NCI-H1105 treated with DMSO at 0.1 percent for 48 hours (cell line): ENCODE results near the gene CACNA2D3.
"Not testable (repeated sequence)": the region's sequence is repeated elsewhere in the genome, so short reads cannot be mapped to it uniquely, and the experiment has no call there.

Experiments
- DNase-seq: peaks from one replicate; lab custom pipeline; 2025; lab: John Stamatoyannopoulos, UW

CACNA2D3 gene

DNA sequence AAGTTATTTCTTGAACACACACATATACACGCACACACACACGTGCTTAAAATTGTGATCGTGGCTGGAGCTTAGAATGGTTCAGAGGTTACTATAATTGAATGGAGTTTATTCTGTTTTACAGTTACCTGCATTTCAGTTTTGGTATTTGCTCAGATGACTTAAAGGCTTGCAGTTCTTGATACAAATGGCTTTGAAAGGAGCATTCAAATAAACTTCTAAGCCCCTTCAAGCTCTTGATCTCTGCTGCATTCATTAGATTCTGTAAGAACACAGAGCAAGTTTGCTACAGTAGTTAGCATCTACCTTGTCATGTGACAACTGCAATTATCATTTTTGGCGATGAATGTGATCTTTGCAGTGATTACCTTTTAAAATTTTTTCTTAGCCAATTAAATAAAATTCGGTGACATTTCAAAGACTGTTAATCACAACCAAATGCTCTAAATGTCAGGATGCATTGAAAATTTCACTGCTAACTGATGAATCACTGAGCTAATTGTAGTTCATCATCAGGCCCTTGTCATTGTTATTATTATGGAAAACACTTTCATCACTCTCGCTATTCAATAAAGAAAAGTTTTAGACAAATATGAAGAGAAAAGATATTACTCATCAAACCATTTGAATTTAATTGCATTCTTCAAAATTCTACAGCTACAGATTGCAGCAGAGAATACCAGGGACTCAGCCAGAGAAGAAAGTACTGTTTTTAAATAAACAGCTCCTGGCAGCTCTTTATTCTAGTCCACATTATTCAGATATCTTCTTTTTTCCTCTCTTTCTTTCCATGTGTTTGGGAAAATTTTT lies 509.4 kb downstream of the CACNA2D3 start:
- DNase-seq = no peak

DNA sequence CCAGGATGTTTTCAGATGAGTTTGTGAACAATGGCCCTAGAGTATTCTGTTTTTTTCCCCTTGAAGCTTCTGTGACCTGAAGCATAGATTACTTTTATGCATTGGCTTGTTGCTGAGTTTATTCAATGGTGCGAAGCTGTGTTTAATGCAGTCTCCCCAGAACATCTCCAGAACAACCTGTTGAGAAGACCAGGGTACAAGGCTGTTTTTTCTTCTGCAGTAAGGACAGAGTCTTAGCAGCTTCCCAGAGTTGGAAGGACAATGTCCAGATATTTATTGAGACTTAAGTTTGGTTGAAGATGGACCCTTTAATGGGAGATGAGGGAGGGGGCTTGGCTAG lies 509.9 kb downstream of the CACNA2D3 start:
- DNase-seq = no peak

DNA sequence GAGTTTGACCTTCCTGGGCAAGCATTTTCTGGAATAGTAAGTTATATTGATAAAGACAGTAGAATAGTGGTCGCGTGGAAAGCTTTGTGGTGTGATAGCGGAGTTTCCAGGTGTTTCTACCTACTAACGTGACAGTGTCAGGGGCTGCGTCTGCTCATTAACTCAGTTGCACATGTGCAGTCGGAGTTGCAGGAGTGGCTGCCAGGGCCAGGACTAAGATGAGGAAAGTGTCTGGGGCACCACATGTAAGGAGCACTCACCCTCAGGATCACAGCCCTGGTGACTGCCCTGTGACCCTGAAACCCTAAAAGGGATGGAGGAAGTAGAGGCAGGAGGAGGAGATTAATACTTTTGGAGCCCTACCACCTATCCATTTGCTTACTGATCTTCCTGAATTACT lies 510.5 kb downstream of the CACNA2D3 start:
- DNase-seq = no peak

DNA sequence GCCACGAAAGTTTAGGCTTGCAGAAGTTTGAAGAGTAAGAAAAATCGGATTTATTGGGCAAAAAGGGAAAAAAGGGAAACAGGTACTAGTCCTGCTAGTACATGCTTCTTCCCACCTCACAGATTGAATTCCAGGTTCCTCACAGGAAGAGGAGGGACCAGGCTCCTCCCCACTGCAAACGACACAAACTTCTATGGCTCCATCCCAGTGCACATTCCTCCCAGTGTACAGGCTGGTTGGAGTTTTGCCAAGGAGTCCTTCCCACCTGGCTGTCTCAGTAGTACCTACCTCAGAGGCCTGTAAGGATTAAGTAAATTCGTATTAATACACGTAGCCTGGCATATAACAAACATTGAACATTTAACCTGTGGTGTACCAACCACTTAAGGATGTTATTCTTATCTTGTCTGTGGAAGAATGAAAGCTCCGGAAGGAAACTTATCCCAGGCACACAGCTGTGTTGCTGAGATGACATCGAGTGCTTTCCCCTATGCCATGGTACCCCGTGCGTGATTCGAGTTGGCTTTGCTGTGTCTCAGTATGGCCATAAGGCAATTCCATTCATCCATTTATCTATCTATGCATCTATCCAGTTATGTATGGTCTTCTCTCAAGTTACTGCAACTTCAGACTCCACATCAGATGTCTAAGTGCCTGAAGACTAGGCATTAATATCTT lies 511.2 kb downstream of the CACNA2D3 start:
- DNase-seq = no peak

DNA sequence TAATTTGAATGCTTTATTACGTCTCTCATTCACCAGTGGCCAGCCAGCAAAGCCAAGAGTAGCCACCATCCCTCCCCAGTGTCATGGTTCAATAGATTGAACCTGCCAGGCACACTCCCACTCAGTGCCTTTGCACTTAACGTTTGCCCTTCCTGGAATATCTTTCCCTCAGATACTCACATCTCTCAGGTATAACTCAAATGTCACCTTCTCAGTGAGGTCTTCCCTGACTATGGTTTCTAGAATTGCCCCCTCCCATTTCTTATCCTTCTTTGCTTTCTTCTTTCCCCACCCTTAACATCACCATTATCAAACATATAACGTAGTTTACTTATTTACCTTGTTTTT lies 511.7 kb downstream of the CACNA2D3 start:
- DNase-seq = no peak

DNA sequence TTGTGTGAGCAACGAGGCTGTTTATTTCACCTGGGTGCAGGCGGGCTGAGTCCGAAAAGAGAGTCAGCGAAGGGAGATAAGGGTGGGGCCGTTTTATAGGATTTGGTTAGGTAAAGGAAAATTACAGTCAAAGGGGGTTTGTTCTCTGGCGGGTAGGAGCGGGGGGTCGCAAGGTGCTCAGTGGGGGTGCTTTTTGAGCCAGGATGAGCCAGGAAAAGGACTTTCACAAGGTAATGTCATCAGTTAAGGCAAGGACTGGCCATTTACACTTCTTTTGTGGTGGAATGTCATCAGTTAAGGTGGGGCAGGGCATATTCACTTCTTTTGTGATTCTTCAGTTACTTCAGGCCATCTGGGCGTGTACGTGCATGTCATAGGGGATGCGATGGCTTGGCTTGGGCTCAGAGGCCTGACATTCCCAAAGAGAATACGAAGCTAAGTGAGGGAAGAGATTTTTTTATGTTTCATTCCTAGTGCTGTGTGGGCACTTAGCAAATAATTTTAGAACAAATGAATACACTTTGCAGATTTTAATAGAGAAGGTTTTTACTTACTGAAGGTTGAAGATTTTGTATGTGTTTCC lies 517.5 kb downstream of the CACNA2D3 start:
- not testable (repeated sequence) for DNase-seq

DNA sequence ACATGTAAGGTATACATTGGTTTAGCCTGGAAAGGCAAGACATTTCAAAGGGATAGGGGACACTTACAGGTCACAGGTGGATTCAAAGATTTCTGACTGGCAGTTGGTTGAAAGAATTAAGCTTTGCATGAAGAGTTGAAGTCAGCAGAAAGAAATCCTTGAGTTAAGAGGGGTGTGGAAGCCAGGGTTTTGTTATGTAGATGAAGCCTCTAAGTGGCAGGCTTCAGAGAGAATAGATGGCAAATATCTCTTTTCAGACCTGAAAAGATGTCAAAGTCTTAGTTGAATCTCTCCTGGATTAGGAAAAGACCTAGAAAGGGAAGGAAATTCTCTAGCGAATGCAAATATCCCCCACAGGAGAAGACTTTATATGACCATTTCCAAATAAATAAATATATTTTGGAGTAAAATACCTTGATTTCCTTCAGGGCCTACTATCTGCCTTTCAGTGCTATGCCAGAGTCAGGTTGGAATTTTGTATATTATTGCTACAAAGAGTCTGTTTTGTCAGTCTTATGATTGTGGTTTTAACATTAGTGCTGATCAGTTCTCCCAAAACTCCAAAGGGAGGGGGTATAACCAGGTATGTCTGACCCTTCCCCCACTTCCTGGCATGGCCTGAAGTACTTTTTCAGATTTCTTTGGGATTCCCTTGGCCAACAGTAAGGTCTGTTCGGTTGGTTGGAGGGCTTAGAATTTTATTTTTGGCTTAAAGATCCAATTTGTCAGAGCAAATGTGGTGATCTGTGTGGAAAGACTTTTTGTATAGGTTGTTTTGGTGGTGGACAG lies 519.1 kb downstream of the CACNA2D3 start:
- DNase-seq = no peak

DNA sequence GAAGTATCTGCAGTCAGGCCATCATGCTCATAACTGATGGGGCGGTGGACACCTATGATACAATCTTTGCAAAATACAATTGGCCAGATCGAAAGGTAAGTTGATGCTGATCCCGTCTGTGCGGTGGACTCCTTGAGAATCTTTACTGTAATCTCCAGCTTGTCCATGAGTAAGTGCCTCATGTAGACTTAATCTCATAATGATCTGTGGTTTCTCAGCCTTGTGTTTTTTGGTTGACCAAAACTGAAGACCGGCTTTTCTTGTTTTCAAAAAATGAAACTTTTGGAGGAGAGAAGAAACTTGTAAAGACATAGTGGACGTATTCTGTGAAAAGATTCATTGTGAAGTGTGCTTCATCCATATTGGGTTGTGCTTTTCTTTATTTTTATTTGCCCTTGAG lies 519.8 kb downstream of the CACNA2D3 start:
- DNase-seq = no peak

DNA sequence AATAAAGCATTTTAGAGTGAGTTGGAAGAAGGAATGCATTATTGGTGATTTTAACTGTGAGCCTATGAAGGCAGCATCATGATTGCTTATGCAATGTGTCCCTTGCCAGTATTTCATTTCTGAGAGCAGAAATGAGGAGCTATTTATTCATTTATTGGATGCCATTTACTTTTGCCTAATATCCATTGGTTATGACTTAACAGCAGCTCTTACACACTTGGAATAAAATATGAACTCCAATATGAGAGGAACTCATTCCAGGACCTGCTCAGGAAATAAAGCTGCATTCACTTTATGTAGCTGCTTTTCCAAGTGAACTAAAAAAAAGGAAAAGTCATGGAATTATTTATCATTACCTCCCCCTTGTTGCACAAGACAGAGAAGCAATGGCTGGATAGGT lies 525.4 kb downstream of the CACNA2D3 start:
- DNase-seq = no peak

DNA sequence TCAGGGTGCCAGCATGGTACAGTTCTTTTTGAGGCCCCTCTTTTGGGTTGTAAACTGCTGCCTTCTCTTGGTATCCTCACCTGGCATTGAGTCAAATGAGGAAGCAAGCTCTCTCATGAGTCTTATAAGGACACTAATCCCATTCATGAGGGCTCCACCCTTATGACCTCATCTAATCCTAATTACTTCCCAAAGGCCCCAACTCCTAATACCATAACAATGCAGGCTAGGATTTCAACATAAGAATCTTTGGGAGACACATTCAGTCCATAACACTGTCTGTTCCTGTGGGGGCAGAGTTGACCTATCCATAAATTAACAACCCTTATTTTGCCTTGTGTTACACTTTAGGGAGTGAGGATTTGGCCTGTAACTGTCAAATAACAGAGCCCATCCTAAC lies 527.2 kb downstream of the CACNA2D3 start:
- no peak for DNase-seq

DNA sequence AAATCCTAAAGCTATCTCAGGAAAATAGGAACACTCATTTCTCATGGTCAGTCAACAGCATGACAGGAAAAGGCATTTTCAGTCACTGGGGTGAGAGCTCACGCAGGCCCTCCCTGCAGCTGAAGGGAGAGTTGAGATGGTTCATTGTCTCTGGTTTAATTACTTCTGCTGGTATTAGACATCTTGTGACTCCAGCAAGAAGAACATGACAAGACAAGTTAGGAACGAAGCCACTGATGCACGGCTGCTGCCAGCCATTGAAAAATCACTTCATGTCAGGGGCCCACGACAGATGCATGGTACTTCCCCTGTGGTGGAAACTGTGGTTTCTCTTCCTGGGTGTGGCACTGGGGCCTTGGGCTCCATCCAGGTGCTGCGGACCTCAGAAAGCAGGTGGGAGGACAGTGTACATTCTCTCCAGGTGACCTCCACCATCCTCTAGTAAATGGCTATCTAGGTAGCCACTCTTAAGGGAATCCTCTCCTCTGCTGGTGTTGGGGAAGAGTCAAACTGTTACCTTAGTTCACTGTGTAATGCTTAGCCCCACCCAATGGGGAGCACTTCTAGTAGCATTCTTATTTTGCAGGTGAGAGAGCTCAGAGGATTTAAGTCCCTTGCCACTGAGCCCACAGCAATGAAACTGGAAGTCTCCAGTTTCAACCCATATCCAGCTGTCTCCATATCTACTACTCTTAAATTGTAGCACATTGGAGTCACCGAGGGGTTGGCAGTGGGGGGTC lies 531.3 kb downstream of the CACNA2D3 start:
- no peak for DNase-seq

DNA sequence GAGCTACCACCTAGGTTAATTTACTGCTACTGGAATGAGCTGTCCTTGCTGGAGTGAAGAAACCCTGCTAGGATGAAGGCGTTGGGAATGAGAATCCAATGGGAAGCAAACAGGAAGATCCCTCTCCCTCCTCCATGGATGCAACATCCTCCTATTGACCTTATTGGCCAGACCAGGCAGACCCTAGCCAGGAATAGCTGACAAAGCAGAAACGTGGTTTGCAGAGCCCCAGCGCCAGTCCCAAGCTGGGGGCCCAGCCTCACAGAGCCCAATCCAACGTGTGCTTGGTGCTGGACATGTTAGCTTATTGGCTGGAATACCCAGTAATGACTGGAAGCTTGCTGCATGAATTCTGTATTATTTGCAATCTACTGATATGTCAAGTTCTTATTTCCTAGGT lies 532.4 kb downstream of the CACNA2D3 start:
- DNase-seq = no peak

DNA sequence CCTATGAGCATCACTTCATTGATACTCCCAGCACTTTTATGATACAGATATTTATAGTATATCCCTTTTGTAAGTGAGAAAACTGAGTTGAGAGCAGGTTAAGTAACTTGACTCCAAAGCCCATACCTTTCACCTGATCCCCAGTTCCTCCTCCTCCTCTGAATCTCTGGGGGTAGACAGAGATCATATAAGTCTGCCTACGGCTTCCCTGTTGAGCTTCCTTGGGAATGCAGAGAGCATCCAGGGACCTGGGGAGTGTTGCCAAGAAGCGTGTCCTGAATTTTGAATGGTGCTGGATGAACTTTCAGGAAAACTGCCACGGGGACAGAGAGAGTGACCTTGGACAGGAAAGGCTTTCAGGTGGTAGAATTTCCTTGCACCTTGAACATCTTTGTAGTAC lies 537.0 kb downstream of the CACNA2D3 start:
- DNase-seq = no peak

DNA sequence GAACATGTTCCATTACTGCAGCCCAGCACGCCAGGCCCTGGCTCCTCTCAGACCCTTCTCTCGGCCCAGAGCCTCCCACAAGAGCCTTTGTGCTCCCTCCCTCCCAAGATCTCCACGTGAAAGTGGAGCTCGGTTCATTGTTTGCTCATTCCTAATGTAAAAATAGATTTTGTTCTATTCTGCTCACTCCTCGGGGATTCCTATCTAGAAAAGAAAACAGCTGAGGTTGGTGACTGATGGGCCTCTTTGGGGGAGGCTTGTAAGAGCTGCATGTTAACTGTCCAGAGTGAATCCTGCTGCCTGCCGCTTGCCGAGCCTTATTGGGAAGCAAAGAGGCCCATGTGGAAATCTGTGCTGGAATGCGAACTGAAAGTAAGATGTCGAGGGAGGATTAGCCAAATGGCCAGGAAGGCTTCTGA lies 538.4 kb downstream of the CACNA2D3 start:
- DNase-seq = no peak

DNA sequence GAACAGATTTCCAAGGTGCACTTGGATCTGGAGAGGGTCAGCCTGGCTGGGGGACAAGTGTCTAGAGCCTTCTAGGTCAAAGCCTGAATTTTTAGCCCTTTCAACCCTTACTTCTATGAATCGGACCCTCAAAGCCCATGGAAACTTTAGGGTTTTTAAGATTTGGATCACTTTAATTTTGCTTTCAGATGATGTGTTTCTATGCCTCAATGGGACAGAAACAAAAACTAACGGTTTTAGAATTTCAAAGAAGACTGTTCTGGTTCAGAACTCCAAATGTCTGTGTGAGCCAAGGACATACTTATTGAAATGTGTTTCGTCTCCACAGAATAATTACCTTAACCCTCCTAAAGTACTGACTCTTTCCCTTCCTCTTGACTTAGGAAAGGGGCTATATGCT lies 538.8 kb downstream of the CACNA2D3 start:
- DNase-seq = no peak

DNA sequence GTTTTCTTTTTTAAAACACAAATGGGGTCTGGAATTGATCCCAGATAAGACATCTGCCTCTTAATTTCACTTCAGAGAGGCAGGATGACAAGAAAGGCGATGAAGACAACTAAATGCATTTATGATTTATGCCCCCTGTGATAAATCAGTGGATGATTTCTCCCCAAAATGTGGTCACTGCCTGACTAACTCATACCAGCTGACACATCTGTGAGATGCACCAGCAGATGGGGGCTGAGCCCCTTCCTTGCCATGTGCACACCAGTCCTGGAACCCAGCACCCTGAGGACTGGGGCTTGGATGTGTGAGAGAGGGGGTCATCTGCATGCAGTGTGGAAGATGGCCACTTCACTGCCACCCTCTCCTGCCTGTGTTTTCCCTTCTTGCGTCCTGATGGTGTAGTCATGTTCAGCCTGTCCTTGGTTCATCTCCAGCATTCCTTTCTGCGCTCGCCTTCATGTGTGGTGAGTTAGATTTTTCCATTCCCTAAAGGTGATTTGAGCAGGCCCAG lies 541.2 kb downstream of the CACNA2D3 start:
- DNase-seq = no peak

DNA sequence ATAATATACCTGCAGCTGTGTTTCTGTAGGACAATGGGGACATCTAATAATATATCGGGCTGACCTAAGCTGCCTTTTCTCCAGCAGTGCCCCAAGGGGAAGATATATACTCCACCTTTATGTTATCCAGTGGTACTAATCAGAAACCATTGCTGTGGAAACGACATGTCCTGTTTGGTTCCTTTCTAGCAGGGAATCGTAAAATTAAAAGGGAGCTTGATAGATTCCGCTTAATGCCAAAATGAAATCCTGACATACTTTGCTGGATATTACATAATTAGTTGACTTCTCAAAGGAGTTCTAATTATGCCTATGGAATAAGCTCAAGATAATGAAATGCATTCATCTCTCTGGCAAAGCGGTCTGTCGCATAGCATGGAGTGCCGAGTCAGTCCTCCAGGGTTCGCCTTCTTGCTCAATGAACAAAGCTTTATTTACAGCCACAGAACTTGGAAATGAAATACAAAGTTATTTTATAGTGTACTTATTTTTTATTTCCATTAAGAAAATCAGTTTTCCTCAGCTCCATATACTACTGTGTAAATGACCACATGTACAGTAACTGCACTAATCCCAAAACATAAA lies 542.8 kb downstream of the CACNA2D3 start:
- no peak for DNase-seq

DNA sequence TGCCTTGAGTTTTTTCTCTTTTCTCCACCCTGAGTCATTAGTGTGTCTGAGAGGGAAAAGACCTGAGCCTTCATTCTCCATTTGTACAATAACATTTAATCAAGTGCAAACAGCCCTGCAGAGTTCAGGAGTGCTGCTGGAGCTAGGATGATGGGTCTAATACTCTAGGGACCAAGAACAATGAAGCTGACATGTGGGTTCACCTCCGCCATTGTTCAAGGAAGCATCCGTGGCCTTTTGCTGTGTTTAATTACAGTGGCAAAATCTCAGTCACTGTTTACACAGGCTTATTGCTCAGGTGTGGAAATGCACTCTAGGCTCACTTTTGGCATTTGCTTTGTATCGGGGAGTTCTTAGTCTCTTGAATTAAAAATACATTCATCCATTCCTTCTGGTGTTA lies 545.9 kb downstream of the CACNA2D3 start:
- no peak for DNase-seq

DNA sequence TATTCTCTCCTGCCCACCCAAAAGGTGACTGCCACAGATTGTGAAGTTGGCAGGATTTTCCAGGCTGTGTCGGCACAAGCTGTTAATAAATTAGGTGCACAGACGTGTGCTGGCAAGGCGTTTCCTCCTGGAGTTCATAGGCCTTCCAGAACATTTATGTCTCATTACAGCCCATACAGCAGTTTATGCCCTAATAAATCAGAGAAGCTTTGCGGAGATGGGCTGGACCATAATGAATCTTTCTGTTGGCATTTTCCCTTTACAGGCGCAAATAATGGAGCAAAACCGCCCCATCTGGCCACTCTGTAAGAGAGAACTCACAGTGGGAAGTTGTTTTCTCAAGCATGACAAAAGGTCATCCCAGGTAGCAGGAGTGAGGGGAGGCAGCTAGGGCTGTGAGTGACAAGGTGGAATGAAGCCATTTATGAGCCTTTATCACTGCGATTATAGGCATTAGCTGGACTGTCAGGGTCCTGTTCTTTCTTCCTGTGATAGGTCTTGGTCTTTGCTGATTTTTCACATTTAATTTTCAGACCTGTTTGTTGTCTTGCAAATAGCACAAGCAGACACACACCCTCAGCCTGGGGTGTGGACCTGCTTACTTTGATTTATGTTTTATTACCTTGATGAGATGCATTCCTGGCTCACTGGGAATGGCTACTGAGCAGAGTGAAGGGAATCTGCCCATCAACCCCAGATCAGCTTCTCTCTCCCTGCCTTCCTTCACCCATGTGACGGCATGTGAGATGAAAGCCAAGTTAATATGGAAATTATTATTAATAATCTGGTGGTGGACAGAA lies 548.0 kb downstream of the CACNA2D3 start:
- DNase-seq = no peak

DNA sequence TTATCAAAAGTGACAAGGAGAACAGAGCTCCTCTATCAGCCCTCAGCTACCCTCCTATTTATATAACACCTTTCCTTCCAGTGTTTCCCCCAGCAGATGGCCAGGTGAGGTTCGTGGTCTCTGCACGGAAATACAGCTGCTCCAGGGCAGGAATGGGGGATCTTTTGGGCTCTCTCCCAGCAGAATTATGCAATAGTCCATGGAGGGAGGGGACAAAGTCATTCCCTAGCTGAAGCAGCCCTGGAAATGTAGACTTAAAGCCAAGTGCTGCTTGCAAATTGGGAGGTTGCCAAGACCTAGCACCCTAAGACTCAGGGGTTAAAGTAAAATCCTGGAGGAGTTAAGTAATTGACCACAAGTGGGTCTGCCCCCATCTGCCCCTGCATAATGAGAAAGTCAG lies 549.2 kb downstream of the CACNA2D3 start:
- DNase-seq = peak; percentile 23

DNA sequence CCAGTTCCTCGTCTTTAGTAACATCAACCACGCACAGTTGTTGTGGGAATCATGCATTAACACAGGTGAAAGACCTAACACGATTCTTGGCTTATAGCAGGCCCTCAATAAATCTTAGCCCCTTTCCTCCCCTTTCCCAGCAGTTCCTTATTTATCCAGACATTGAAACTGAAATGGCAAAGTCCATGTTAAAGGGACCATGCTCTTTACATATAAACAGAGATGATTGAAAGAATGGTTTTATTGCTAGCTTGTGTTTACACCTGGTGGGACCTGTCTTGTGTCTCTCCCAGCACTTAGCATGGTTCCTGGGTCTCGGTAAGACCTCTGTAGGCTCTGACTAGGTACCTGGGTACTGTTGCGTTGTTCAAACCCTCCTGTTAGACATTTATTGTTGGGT lies 553.7 kb downstream of the CACNA2D3 start:
- no peak for DNase-seq
